Dermis blood vessel endothelial cell (primary cell): ENCODE results near the gene GSTM2. TPM values are rescaled to one million over a fixed set of nuclear protein-coding genes. Genes with fewer than 3 reads are reported as not detected.
"Not testable (repeated sequence)": the region's sequence is repeated elsewhere in the genome, so short reads cannot be mapped to it uniquely, and the experiment has no call there.

Experiments used
- DNase-seq: peaks from one replicate; pipeline ENCODE4 v3.0.0; 2010
- total RNA-seq: library from RNA; depleted of rRNA; stranded (reverse); fragments of >200 nt; gene quantifications from 2 replicates; pipeline ENCODE4 v1.2.3, GENCODE V29; 2014

The GSTM2 gene
- total RNA-seq, 1 donor from 2014 or later = 4.1 TPM

- DNase-seq = no peak
Measured at GRCh38 chr1:109650609-109651008, 17.2 kb upstream of the GSTM2 start.

- DNase-seq = no peak
Measured at GRCh38 chr1:109652402-109652801, 15.5 kb upstream of the GSTM2 start.

- no peak for DNase-seq
Measured at GRCh38 chr1:109653306-109653705, 14.6 kb upstream of the GSTM2 start.

- DNase-seq = no peak
Measured at GRCh38 chr1:109654519-109654918, 13.3 kb upstream of the GSTM2 start.

GRCh38 chr1:109655615-109656519 lies 12.0 kb upstream of the GSTM2 start, which contains the start of gene GSTM4:
TSS of gene GSTM4 (plus strand) at chr1:109656099. CDS start at chr1:109656390, 291 bp downstream.
- DNase-seq = peak; percentile 71

GRCh38 chr1:109657395-109657794 lies 10.5 kb upstream of the GSTM2 start:
- no peak for DNase-seq

- DNase-seq = no peak
Measured at GRCh38 chr1:109657970-109658369, 9.9 kb upstream of the GSTM2 start.

GRCh38 chr1:109658533-109659042 lies 9.3 kb upstream of the GSTM2 start:
- DNase-seq = no peak

GRCh38 chr1:109659145-109659544 lies 8.7 kb upstream of the GSTM2 start:
- peak; percentile 33 for DNase-seq

- DNase-seq = no peak
Measured at GRCh38 chr1:109659997-109660690, 7.7 kb upstream of the GSTM2 start.

GRCh38 chr1:109660691-109661026 lies 7.2 kb upstream of the GSTM2 start:
- not testable (repeated sequence) for DNase-seq

- DNase-seq = no peak
Measured at GRCh38 chr1:109661391-109661790, 6.5 kb upstream of the GSTM2 start.

GRCh38 chr1:109664671-109665070 lies 3.2 kb upstream of the GSTM2 start:
- no peak for DNase-seq

- no peak for DNase-seq
Measured at GRCh38 chr1:109668123-109668775, 392 bp downstream of the GSTM2 start.

GRCh38 chr1:109669246-109669948 lies 1.5 kb downstream of the GSTM2 start:
- no peak for DNase-seq

GRCh38 chr1:109669949-109670302 lies 2.1 kb downstream of the GSTM2 start:
- DNase-seq = not testable (repeated sequence)

- peak; percentile 0 for DNase-seq
Measured at GRCh38 chr1:109671067-109671466, 3.2 kb downstream of the GSTM2 start.

GRCh38 chr1:109673861-109674260 lies 6.0 kb downstream of the GSTM2 start:
- not testable (repeated sequence) for DNase-seq

GRCh38 chr1:109676683-109677381 lies 9.0 kb downstream of the GSTM2 start:
- DNase-seq = not testable (repeated sequence)

- no peak for DNase-seq
Measured at GRCh38 chr1:109677459-109677858, 9.6 kb downstream of the GSTM2 start.

GRCh38 chr1:109678637-109679036 lies 10.8 kb downstream of the GSTM2 start:
- not testable (repeated sequence) for DNase-seq

- DNase-seq = not testable (repeated sequence)
Measured at GRCh38 chr1:109684777-109685176, 16.9 kb downstream of the GSTM2 start.
